NCI-H510A treated with DMSO at 0.1 percent for 48 hours (cell line): Measurements from ENCODE around the gene TPH2.
A peak's percentile ranks its signal among the peaks of the same experiment; 100 is the strongest.

ENCODE experiments used
- DNase-seq: peaks from one replicate; lab custom pipeline; 2025; lab: John Stamatoyannopoulos, UW

Gene TPH2

GRCh38 chr12:72035625-72036024 lies 97.0 kb downstream of the TPH2 start:
- DNase-seq = no peak

DNA sequence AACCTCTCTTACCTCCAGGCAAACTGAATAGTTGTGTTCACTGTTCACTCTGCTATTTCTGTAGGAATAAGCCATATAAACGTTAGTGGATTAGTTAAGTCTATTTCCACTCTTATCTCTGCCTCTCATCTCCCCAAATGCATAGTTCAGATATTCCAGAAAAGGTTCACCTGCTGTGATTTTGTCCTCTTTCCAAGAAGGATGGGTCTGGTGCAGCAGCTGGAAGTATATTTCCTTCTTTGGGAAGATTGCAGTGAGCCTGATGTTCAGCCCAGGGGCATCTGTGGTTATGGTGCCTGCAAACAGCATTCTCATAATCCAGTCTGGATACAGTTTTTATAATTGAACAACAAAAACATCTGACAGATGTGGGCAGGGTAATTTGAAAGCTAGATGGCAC lies 97.7 kb downstream of the TPH2 start:
- no peak for DNase-seq

DNA sequence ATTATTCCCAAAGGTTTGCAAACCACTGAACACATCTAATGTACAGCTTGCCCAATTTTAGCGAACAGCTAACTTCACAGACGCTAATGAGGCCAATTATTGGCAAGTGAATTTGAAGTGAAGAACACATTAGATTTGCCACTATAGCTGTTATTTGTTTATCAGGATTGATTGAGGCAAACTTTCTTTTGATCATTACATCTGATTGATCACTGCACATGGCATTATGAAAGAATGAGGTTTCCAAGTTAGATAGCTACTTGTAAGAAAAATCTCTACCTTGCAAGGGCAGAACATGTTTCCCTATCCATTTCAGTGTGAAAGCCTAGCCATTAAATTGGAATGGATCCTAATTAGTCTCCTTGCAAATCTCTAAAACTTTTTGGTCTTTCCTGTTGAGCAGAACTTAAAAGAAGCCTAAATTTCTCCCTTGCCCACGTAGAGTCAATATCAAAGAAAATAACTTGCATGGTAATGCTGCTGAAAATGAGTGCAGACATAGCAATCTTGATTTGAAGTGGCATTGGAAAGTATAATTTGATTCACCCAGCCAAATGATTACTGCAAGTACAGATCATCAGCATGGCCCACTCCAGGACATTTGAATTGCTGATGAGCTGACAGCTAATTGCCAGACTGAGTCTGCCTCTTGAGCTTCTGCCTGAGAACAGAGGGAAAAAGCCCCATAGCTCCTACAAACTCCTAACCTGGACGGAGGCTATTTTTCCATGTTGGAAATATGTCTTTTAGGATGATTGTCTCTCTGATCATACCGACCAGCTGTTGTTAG lies 98.6 kb downstream of the TPH2 start:
- DNase-seq = no peak

DNA sequence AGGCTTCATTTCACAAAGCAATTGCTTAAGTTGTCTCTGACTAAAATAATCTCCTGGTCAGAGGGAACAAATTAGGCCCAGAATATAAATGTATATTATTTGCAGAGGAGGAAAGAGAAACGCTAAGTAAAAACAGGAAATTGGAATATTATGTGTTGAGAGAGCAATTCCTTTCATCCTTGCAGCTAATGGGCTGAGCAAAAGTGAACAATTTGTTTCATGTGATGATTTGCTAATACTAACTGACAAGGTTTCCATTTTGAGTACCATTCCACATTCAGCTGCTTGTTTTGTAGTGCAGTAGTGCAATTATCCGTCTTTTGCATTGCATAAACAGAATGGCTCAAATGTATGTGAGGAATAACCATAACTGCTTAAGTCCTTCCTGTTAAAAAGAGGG lies 103.2 kb downstream of the TPH2 start:
- DNase-seq = no peak

GRCh38 chr12:72053604-72054003 lies 115.0 kb downstream of the TPH2 start:
- no peak for DNase-seq

DNA sequence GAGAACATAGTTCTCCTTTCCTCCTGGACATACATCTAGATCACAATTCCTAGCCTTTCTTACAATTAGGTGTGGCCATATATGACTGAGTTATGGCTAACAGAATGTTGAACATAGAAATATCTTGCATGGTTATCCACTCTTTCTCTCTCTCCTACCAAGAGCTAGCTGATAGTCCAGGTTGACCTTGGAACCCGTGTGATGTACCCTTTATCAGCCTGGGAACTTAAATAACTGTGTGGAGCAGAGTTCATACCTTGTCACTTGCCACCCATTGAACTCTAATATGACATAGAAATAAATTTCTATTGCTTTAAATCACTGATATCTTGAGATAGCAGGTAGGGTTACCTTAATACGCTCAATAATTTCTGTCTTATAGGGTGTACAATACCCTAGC lies 115.9 kb downstream of the TPH2 start:
- DNase-seq = no peak

DNA sequence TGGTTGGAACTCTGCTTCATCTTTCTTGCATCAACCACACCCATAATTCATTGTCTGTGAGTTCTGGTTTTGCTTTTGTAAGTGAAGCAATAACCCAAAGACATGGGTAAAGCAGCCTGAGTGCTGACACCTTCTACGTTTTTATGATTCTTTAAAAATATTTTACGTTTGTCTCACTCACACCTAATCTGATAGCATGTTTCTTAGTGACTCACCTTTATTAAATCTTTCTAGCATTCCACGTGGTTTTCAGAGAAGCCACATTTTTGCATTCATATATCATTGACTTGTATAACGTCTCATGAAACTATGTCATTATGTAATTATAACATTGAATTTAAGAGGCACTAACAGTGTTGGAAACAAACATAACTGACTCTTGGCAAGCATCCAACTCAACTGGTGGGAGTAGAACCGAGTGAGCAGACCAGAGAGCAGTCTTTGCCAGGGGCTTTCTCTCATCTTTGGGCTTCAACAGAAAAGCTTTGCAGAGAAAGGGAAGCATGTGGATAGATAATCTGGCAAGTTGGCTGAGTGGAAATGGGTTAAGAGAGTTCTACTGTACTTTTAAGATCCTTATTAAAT lies 118.8 kb downstream of the TPH2 start:
- DNase-seq = peak; percentile 20

GRCh38 chr12:72063073-72063472 lies 124.4 kb downstream of the TPH2 start:
- no peak for DNase-seq

DNA sequence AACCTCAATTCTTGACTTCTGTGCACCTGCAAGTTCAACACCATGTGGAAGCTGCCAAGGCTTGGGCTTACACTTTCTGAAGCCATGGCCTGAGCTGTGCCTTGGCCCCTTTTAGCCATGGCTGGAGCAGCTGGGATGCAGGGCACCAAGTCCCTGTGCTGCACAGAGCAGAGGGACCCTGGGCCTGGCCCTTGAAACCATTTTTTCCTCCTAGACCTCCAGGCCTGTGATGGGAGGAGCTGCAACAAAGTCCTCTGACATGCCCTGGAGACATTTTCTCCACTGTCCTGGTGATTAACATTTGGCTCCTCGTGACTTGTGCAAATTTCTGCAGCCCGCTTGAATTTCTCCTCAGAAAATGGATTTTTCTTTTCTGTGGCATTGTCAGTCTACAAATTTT lies 132.4 kb downstream of the TPH2 start:
- DNase-seq = no peak

- no peak for DNase-seq
These were observed 134.1 kb downstream of the TPH2 start for GRCh38 chr12:72072592-72073212.

DNA sequence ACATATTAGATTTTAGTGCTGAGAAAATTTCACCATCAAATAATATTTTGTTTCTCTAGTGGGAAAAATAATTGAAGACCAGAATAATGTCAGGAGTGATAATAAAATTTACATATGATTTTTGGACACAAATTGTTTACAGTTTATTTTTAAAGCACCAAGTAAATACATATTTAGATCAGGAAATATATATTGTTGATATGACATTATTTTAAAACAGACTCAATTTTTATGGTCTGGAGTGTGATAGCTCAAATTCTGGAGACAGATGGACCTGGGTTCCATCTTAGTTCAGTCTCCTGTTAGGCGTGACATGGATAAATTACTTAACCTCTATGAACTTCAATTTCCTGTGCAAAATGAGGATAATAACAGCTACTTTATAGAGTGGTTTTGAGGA lies 135.4 kb downstream of the TPH2 start:
- DNase-seq = no peak

- DNase-seq = no peak
These were observed 136.3 kb downstream of the TPH2 start for GRCh38 chr12:72074956-72075355.

- DNase-seq = no peak
These were observed 136.8 kb downstream of the TPH2 start for GRCh38 chr12:72075401-72075800.

DNA sequence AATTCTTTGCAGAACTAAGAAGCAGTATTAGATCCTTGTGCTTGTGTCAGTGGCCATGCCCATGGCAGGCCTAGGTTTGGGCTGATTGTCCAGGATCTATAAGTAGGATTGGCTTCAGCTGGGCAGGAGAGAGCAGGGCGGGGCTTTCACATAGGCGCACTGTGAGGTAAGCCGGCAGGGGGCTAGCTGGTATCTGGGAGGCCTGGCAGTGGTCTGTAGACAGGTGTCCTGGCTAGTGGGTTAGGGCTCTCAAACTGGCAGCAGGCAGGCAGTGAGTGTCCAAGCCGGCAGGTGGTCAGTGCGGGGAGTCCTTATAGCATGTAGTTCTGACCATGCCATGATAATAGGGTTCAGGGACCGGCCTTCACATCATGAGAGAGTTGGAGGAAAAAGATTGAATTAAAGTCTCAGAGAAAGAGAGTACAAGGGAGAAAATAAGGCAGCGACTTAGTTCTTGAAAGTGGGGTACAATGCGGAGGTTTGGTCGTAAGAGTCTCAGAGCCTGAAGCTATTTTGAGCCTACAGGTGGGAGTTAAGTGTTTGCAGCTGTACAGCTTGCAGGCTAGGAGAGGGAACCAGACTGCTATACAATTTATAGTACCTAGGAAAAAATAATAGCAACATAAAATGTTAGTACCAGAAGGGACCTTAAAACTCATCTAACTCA lies 137.4 kb downstream of the TPH2 start:
- no peak for DNase-seq

DNA sequence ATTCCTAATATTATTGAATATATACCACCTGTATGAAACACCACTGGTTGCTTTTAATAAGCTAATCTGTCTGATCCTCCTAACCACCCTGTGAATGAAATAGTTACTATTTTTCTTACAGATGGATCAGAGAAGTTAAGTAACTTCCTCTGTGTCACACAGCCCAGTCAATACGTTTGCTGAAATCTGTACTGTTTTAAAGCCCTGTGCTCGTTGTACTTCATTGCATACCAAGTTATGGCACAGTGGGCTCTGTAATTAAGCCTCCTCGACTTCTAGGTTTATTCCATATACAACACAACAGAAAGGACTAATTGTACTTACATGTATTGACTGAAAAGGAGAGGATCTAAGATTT lies 137.9 kb downstream of the TPH2 start:
- DNase-seq = no peak

DNA sequence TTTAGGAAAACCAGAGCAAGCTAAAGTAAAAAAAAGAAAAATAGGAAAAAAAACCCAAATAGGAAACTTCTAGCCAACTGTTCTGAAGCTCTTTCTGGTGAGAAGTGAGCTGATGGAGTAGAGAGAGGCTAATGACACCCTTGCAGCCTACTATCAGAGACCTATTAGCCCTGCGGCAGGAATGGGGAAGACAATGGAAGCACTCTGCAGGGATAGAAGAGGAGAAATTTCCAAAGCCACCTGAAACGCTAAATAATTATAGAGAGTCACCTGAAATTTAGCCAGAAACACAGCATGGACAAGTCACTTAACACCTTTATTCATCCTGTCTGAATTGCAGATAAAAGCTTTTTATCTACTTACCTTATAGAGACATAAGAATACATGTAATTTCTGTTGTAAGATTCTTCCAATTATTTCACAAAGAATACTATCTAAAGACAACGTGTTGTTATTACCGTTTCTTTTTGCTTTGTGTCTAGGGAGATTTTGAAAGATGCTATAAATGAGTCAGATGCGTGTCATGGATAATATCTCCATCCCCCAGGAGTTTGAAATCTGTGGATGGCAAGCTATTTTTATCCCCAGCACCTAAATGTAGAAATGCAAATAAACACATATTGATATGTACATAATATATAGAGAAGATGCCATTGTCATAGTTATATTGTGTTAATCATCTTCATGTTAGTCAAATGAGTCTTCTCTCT lies 138.6 kb downstream of the TPH2 start:
- no peak for DNase-seq

DNA sequence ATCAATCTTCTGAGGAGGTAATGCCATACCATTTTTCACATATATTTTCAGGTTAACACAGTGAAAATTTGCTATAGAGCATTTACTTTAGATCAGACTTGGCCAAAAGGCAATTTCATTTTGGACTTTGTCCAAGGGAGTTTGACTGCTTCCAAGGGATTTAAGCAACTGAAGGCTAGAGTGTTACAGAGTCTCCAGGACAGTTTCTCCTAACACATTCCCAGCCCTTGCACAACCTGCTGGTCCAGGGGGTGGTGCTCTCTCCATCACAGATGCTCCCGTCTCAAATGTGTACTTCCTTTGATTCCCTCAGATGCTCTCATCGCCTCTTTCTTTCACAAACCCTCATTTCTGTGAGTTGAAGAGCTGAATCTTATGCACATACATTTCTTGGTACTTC lies 143.1 kb downstream of the TPH2 start:
- DNase-seq = no peak
